IMR-90 (cell line): Measurements from ENCODE around the gene DHRSX. TPM values are rescaled to one million over a fixed set of nuclear protein-coding genes. Genes with fewer than 3 reads are reported as not detected.
A peak's percentile ranks its signal among the peaks of the same experiment; 100 is the strongest.
"Not testable (repeated sequence)": the region's sequence is repeated elsewhere in the genome, so short reads cannot be mapped to it uniquely, and the experiment has no call there.

Experiments
- ATAC-seq: fragments of 200-7000 bp; cut with Tn5 transposase; 2 replicates; pipeline ENCODE4 v1.9.1; 2020; ENCODE audit warnings: low read depth, mild to moderate bottlenecking, moderate library complexity
- BruUV-seq: library from RNA; stranded (reverse); fragments of 400-500 nt; replicated peaks from 2 replicates; lab custom pipeline; 2021; lab: Mats Ljungman, UMichigan
- CTCF ChIA-PET: fragments of 300-600 bp; formaldehyde crosslinking; extraction: SDS; loops from one replicate; lab custom pipeline; 2021; ENCODE audit warnings: antibody characterized with exemption; lab: Yijun Ruan, JAX
- POLR2A ChIA-PET: fragments of 300-600 bp; sonication (Branson Sonifier 250); formaldehyde crosslinking; loops from one replicate; lab custom pipeline; 2022; ENCODE audit warnings: antibody characterized with exemption; ENCODE audit not compliant: unreplicated experiment; lab: Charles Lee
- DNase-seq: peaks from one replicate; pipeline ENCODE4 v3.0.0; 2013
- H2AFZ ChIP-seq: replicated peaks from 2 replicates; pipeline ENCODE3; 2013; ENCODE audit warnings: low read length, mild to moderate bottlenecking; ENCODE audit not compliant: poor library complexity
- H2AK5ac ChIP-seq: 2 replicates; pipeline ENCODE4 v1.6.1; 2013; ENCODE audit warnings: low read depth, low read length, inconsistent platforms
- H2AK9ac ChIP-seq: replicated peaks from 2 replicates; pipeline ENCODE3; 2013; ENCODE audit warnings: mild to moderate bottlenecking, low read depth, low read length, moderate library complexity; ENCODE audit not compliant: poor library complexity
- H2BK120ac ChIP-seq: 2 replicates; pipeline ENCODE4 v1.6.1; 2013; ENCODE audit warnings: low read depth, low read length, inconsistent platforms
- H2BK15ac ChIP-seq: 3 replicates; pipeline ENCODE4 v1.6.1; 2013; ENCODE audit warnings: low read depth, low read length, inconsistent platforms
- H2BK20ac ChIP-seq: 2 replicates; pipeline ENCODE4 v1.6.1; 2013; ENCODE audit warnings: low read depth, mild to moderate bottlenecking, inconsistent platforms, low read length, moderate library complexity
- H2BK5ac ChIP-seq: 2 replicates; pipeline ENCODE4 v1.6.1; 2013; ENCODE audit warnings: mild to moderate bottlenecking, low read depth, low read length, inconsistent platforms; ENCODE audit not compliant: poor library complexity, severe bottlenecking
- H3K14ac ChIP-seq: replicated peaks from 2 replicates; pipeline ENCODE4 v1.6.1; 2013; ENCODE audit warnings: low read depth, low read length, inconsistent platforms
- H3K18ac ChIP-seq: 2 replicates; pipeline ENCODE4 v1.6.1; 2013; ENCODE audit warnings: low read depth, low read length, control low read depth
- H3K23ac ChIP-seq: 2 replicates; pipeline ENCODE4 v1.6.1; 2013; ENCODE audit warnings: low read depth, low read length, inconsistent platforms
- H3K27ac ChIP-seq: 2 replicates; pipeline ENCODE4 v1.5.1; 2013; ENCODE audit warnings: mild to moderate bottlenecking, control low read depth, low read length; ENCODE audit not compliant: insufficient read depth
- H3K27me3 ChIP-seq: 2 replicates; pipeline ENCODE4 v1.6.1; 2013; ENCODE audit warnings: low read length; ENCODE audit not compliant: control insufficient read depth, insufficient read depth
- H3K36me3 ChIP-seq: 2 replicates; pipeline ENCODE4 v1.6.1; 2013; ENCODE audit warnings: low read length, mixed read lengths; ENCODE audit not compliant: control insufficient read depth, insufficient read depth
- H3K4ac ChIP-seq: 2 replicates; pipeline ENCODE4 v1.6.1; 2013; ENCODE audit warnings: low read depth, low read length, inconsistent platforms
- H3K4me1 ChIP-seq: 2 replicates; pipeline ENCODE4 v1.6.1; 2013; ENCODE audit warnings: low read length, mixed read lengths; ENCODE audit not compliant: control insufficient read depth, insufficient read depth
- H3K4me2 ChIP-seq: 2 replicates; pipeline ENCODE4 v1.6.1; 2013; ENCODE audit warnings: low read depth, mild to moderate bottlenecking, control low read depth, low read length, moderate library complexity
- H3K4me3 ChIP-seq: 2 replicates; pipeline ENCODE4 v1.5.1; 2013; ENCODE audit warnings: low read depth, mild to moderate bottlenecking, control low read depth, low read length, moderate library complexity; ENCODE audit not compliant: insufficient read depth
- H3K56ac ChIP-seq: 2 replicates; pipeline ENCODE4 v1.6.1; 2013; ENCODE audit warnings: low read length, inconsistent platforms; ENCODE audit not compliant: insufficient read depth; ENCODE audit errors: extremely low read depth
- H3K79me1 ChIP-seq, 2 experiments: 2 replicates each; pipeline ENCODE4 v1.6.1; 2013; ENCODE audit warnings: low read length in 2 of 2, inconsistent platforms in 1 of 2, low read depth in 1 of 2
- H3K9ac ChIP-seq: 2 replicates; pipeline ENCODE4 v1.6.1; 2013; ENCODE audit warnings: low read depth, low read length, control low read depth
- H3K9me1 ChIP-seq: 2 replicates; pipeline ENCODE4 v1.6.1; 2013; ENCODE audit warnings: low read length, inconsistent platforms; ENCODE audit not compliant: insufficient read depth
- H3K9me3 ChIP-seq: 2 replicates; pipeline ENCODE4 v1.6.1; 2013; ENCODE audit warnings: low read length; ENCODE audit not compliant: control insufficient read depth, insufficient read depth
- H4K20me1 ChIP-seq: 2 replicates; pipeline ENCODE4 v1.6.1; 2013; ENCODE audit warnings: low read length, inconsistent platforms; ENCODE audit not compliant: insufficient read depth
- H4K5ac ChIP-seq: 2 replicates; pipeline ENCODE4 v1.6.1; 2013; ENCODE audit warnings: mild to moderate bottlenecking, low read depth, low read length, control low read depth
- H4K8ac ChIP-seq, 2 experiments: 2 replicates each; pipeline ENCODE4 v1.6.1; 2013; ENCODE audit warnings: low read depth in 2 of 2, low read length in 2 of 2, control low read depth in 1 of 2, inconsistent platforms in 1 of 2
- H4K91ac ChIP-seq: 2 replicates; pipeline ENCODE4 v1.6.1; 2013; ENCODE audit warnings: low read depth, low read length, inconsistent platforms; ENCODE audit not compliant: insufficient read depth
- WGBS, 2 experiments: methylation state at CpG; one replicate each; pipeline versions ENCODE4 v1.1.5 to v1.1.7; 2013; ENCODE audit warnings: missing lambda C conversion rate in 2 of 2; ENCODE audit not compliant: insufficient read length in 1 of 2; ENCODE audit errors: extremely low coverage in 2 of 2; 5-methylcytosine and 5-hydroxymethylcytosine counted together
- dilution Hi-C: fragments of 300-500 bp; cut with HindIII; formaldehyde crosslinking; loops from one replicate; pipeline ENCODE4 v1.14.3; 2018; ENCODE audit warnings: low sequenced_read_pairs; ENCODE audit not compliant: unreplicated experiment
- in situ Hi-C: fragments of 300-500 bp; cut with MboI; formaldehyde crosslinking; loops from 3 replicates; pipeline ENCODE4 v1.14.3; 2019; ENCODE audit warnings: low sequenced_read_pairs, inconsistent platforms, mixed read lengths
- intact Hi-C: fragments of 100-400 bp; cut with micrococcal nuclease; formaldehyde crosslinking; loops from 2 replicates; pipeline ENCODE4 v1.10.0; 2022
- polyA plus RNA-seq, 3 experiments: library from polyadenylated mRNA; depleted of rRNA; stranded (reverse); fragments of >200 nt; gene quantifications; 2 replicates each; pipeline ENCODE4 v1.2.3, GENCODE V29; 2012; ENCODE audit warnings: low replicate concordance in 1 of 3
- total RNA-seq: library from RNA; depleted of rRNA; stranded (reverse); fragments of >200 nt; gene quantifications from 2 replicates; pipeline ENCODE4 v1.2.3, GENCODE V29; 2012

The DHRSX gene
- total and polyA plus RNA-seq, 2 of the 4 experiments (the other 2 are of a cell fraction): 26.2 to 38.0 TPM

DNA sequence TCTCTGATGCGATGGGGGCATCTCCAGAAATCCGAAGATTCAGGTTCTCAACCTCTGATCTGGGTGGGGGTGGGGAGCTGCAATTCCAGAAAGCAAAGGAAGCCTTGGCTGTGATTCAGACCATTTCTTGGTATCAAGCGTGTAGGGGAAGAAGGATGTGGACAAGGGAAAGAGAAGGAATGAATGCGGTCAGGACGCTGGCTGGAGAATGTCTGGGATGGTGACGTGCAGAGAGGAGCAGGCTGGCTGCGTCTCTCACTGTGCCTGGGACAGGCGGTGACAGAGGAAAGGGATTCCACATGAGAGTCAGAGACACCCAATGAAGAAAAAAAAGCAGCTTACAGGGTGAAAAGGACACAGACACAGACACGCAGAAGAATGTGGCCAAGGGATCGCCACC lies 37.3 kb downstream of the DHRSX start:
- H3K56ac ChIP-seq, CTCF ChIA-PET, H3K18ac ChIP-seq, H2BK20ac ChIP-seq, H3K36me3 ChIP-seq, H3K14ac ChIP-seq, H2AFZ ChIP-seq, in situ Hi-C loops, dilution Hi-C loops, H3K9ac ChIP-seq, H2AK5ac ChIP-seq, H3K23ac ChIP-seq, H4K91ac ChIP-seq, H3K4me2 ChIP-seq, POLR2A ChIA-PET, ATAC-seq, BruUV-seq, H2BK5ac ChIP-seq, H3K4me3 ChIP-seq, H3K27me3 ChIP-seq, intact Hi-C loops, H2BK120ac ChIP-seq, H4K5ac ChIP-seq, H3K9me3 ChIP-seq, H4K8ac ChIP-seq, H3K4ac ChIP-seq, H2BK15ac ChIP-seq, H2AK9ac ChIP-seq, H3K4me1 ChIP-seq, H3K27ac ChIP-seq, H3K9me1 ChIP-seq: not testable (repeated sequence)
- 64% methylated on average over 4 of the region's 10 CpGs; no CpG with 5 or more reads in 1 of the 2 experiments for WGBS, 2 experiments
- peak; percentile 21 for DNase-seq
- Histone ChIP-seq H3K79me1 (peaks cover 20 to 57% of the 10 kb centered on the region in 2 experiments), H4K20me1 (peaks cover 27% of the 10 kb centered on the region)
